Stomach (tissue), 9 donors: ENCODE results near the gene ADGB. TPM values are rescaled to one million over a fixed set of nuclear protein-coding genes. Genes with fewer than 3 reads are reported as not detected.
"Not testable (repeated sequence)": the region's sequence is repeated elsewhere in the genome, so short reads cannot be mapped to it uniquely, and the experiment has no call there.

ENCODE experiments used
- DNase-seq, 2 donors: peaks; one replicate each; pipeline versions ENCODE4 v3.0.0 to v3.0.0-alpha.2; 2013 to 2019
- H3K27ac ChIP-seq, 5 donors: fragments of 200-600 bp in 4 of 5; sonication (generic) in 4 of 5; one replicate each; pipeline ENCODE4 v1.5.1; 2013 to 2019; ENCODE audit warnings: mild to moderate bottlenecking in 1 of 5, moderate library complexity in 1 of 5
- H3K27me3 ChIP-seq, 3 donors: fragments of 200-600 bp; sonication (generic); one replicate each; pipeline ENCODE4 v1.5.1; 2017 to 2019; ENCODE audit warnings: mixed run types in 1 of 3
- H3K36me3 ChIP-seq, 4 donors: fragments of 200-600 bp; sonication (generic); 1 replicate in 3 of 4; 2 replicates in 1 of 4; pipeline ENCODE4 v1.5.1; 2016 to 2019
- H3K4me1 ChIP-seq, 4 donors: fragments of 200-600 bp; sonication (generic); one replicate each; pipeline ENCODE4 v1.5.1; 2016 to 2019
- H3K4me3 ChIP-seq, 4 donors: fragments of 200-600 bp; sonication (generic) in 3 of 4; one replicate each; pipeline ENCODE4 v1.5.1; 2016 to 2019; ENCODE audit warnings: mild to moderate bottlenecking in 1 of 4
- H3K9me3 ChIP-seq, 4 donors: fragments of 200-600 bp; sonication (generic); one replicate each; pipeline ENCODE4 v1.5.1; 2016 to 2019
- CTCF ChIP-seq, 7 experiments: fragments of 450-650 bp in 4 of 7; fragments of 200-600 bp in 3 of 7; sonication (generic) in 3 of 7; IDR thresholded peaks; one replicate each; pipeline ENCODE4 v1.5.1; 2016 to 2019; ENCODE audit warnings: antibody characterized with exemption in 7 of 7, control low read depth in 2 of 7, mild to moderate bottlenecking in 1 of 7
- EP300 ChIP-seq: sonication (generic); formaldehyde crosslinking; IDR thresholded peaks from one replicate; pipeline ENCODE4 v1.6.1; 2017; ENCODE audit warnings: antibody characterized with exemption
- POLR2A ChIP-seq, 4 donors: fragments of 450-650 bp; IDR thresholded peaks; one replicate each; pipeline ENCODE4 v1.6.1; 2016; ENCODE audit warnings: antibody characterized with exemption in 4 of 4, control low read depth in 2 of 4, mild to moderate bottlenecking in 1 of 4, moderate library complexity in 1 of 4
- POLR2AphosphoS5 ChIP-seq, 3 donors: sonication (generic); formaldehyde crosslinking; IDR thresholded peaks; one replicate each; pipeline ENCODE4 v1.6.1; 2016; ENCODE audit warnings: antibody characterized with exemption in 3 of 3
- WGBS, 5 donors: extraction: QIAGEN DNeasy Blood & Tissue Kit in 3 of 5; methylation state at CpG; one replicate each; pipeline versions ENCODE4 v1.1.5 to v1.1.7; 2013 to 2018; 5-methylcytosine and 5-hydroxymethylcytosine counted together
- intact Hi-C: fragments of 100-400 bp; cut with DNase I; formaldehyde crosslinking; loops from one replicate; pipeline ENCODE4 v1.15.1; 2023; ENCODE audit warnings: low total_unique reads
- polyA plus RNA-seq, 3 donors: library from polyadenylated mRNA; stranded (reverse); fragments of 200-250 nt; gene quantifications; one replicate each; pipeline ENCODE4 v1.2.3, GENCODE V29; 2013
- total RNA-seq, 5 donors: library from RNA; depleted of rRNA; stranded (reverse); fragments of >200 nt; gene quantifications; one replicate each; pipeline versions ENCODE4 v1.1.0 to v1.2.3, GENCODE V29; 2014 to 2016
- donor health status: healthy with polysubstance abuse.
- donor health status: Bipolar disorder and iron deficiency.
- donor health status: healthy.

The ADGB gene
- total and polyA plus RNA-seq, 8 donors, result 0.29 TPM; not detected in 7

- no peaks in the 10 kb centered on the region for H3K9me3 ChIP-seq
- H3K4me3 ChIP-seq, result no peak overlapping the region
- no peak for TF ChIP-seq POLR2AphosphoS5 (IDR thresholded peaks at IDR 0.05)
- no peak for TF ChIP-seq CTCF (IDR thresholded peaks at IDR 0.05)
- TF ChIP-seq POLR2A (IDR thresholded peaks at IDR 0.05), result no peak
- no peak for TF ChIP-seq EP300
- intact Hi-C loops, result no loop called here
- peaks cover 0 to 3% (median 2%) of the 10 kb centered on the region in 4 donors for H3K36me3 ChIP-seq
- H3K27ac ChIP-seq, result no peak overlapping the region
- H3K4me1 ChIP-seq, result no peaks in the 10 kb centered on the region
- H3K27me3 ChIP-seq, result no peaks in the 10 kb centered on the region
- 71 to 89% (median 86%) methylated on average over 1 of the region's 1 CpG for WGBS, 5 donors
- no peak for DNase-seq
Observed at GRCh38 chr6:146560607-146561006, 38.2 kb upstream of the ADGB start.

- intact Hi-C loops, H3K36me3 ChIP-seq, DNase-seq, H3K27me3 ChIP-seq, H3K4me1 ChIP-seq, H3K4me3 ChIP-seq, H3K27ac ChIP-seq: not testable (repeated sequence)
- 64 to 74% (median 69%) methylated on average over 2 of the region's 2 CpGs for WGBS, 5 donors
- H3K9me3 ChIP-seq, result peaks cover 0 to 13% (median 6%) of the 10 kb centered on the region in 4 donors
Observed at GRCh38 chr6:146566661-146567060, 32.1 kb upstream of the ADGB start.

- H3K36me3 ChIP-seq, H3K4me3 ChIP-seq, DNase-seq, H3K27ac ChIP-seq, intact Hi-C loops, H3K27me3 ChIP-seq, H3K4me1 ChIP-seq: not testable (repeated sequence)
- 74 to 83% (median 82%) methylated on average over 3 of the region's 3 CpGs for WGBS, 5 donors
- H3K9me3 ChIP-seq, result peaks cover 0 to 14% (median 9%) of the 10 kb centered on the region in 4 donors
Observed at GRCh38 chr6:146568619-146569018, 30.2 kb upstream of the ADGB start.

DNA sequence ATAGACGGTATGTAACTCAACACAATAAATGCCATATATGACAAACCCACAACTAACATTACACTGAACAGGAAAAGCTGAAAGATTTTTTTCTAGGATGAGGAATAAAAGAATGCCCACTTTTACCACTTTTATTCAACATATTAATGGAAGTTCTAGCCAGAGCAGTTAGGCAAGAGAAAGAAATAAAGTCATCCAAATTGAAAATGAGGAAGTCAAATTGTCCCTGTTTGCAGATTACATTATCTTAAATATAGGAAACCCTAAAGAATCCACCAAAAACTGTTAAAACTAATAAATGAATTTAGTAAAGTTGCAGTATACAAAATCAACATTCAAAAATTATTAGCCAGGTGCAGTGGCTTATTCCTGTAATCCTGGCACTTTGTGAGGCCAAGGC, 24.6 kb upstream of the ADGB start:
- Histone ChIP-seq H3K9me3 (peaks cover 0 to 28% (median 18%) of the 10 kb centered on the region in 4 donors), H3K27ac (no peak overlapping the region), H3K36me3 (no peaks in the 10 kb centered on the region), H3K4me1 (no peaks in the 10 kb centered on the region), H3K27me3 (no peaks in the 10 kb centered on the region), H3K4me3 (no peak overlapping the region)
- DNase-seq, result no peak
- TF ChIP-seq CTCF (IDR thresholded peaks at IDR 0.05), result no peak
- no peak for TF ChIP-seq POLR2AphosphoS5 (IDR thresholded peaks at IDR 0.05)
- no peak for TF ChIP-seq POLR2A (IDR thresholded peaks at IDR 0.05)
- no peak for TF ChIP-seq EP300
- WGBS, 5 donors, result 92 to 98% (median 98%) methylated on average over 1 of the region's 1 CpG
- intact Hi-C loops, result no loop called here

- DNase-seq, result no peak
- Histone ChIP-seq H3K36me3 (no peaks in the 10 kb centered on the region), H3K9me3 (peaks cover 0 to 14% (median 9%) of the 10 kb centered on the region in 4 donors), H3K4me1 (no peaks in the 10 kb centered on the region), H3K27me3 (no peaks in the 10 kb centered on the region), H3K4me3 (no peak overlapping the region), H3K27ac (no peak overlapping the region)
- intact Hi-C loops, result no loop called here
- TF ChIP-seq CTCF (IDR thresholded peaks at IDR 0.05) (no peak), POLR2A (IDR thresholded peaks at IDR 0.05) (no peak)
Observed at GRCh38 chr6:146578054-146578453, 20.7 kb upstream of the ADGB start.

GRCh38 chr6:146581968-146582367, 16.8 kb upstream of the ADGB start:
- H3K36me3 ChIP-seq, result no peaks in the 10 kb centered on the region
- no peaks in the 10 kb centered on the region for H3K27me3 ChIP-seq
- H3K4me1 ChIP-seq, result no peaks in the 10 kb centered on the region
- TF ChIP-seq EP300 (no peak), POLR2A (IDR thresholded peaks at IDR 0.05) (no peak), CTCF (IDR thresholded peaks at IDR 0.05) (no peak), POLR2AphosphoS5 (IDR thresholded peaks at IDR 0.05) (no peak)
- intact Hi-C loops, result no loop called here
- no peak overlapping the region for H3K27ac ChIP-seq
- no peaks in the 10 kb centered on the region for H3K9me3 ChIP-seq
- no peak overlapping the region for H3K4me3 ChIP-seq
- 71 to 91% (median 83%) methylated on average over 1 of the region's 1 CpG for WGBS, 5 donors
- DNase-seq, result no peak
